Measurements from ENCODE around the gene MOAP1. TPM values are rescaled to one million over a fixed set of nuclear protein-coding genes. Genes with fewer than 3 reads are reported as not detected.
"Not testable (repeated sequence)": the region's sequence is repeated elsewhere in the genome, so short reads cannot be mapped to it uniquely, and the experiment has no call there.

Gene MOAP1
- total and polyA plus RNA-seq, 3 donors from 2014 or later: 22.4 to 25.5 (median 22.6) TPM

GRCh38 chr14:93185349-93185720 lies 638 bp upstream of the MOAP1 start:
- intact Hi-C loops (cut with DNase I; ENCODE audit: low total_unique reads): no loop called here
- H3K27me3 ChIP-seq: no peaks in the 10 kb centered on the region

GRCh38 chr14:93183596-93184317 lies 940 bp downstream of the MOAP1 start:
- intact Hi-C loops (cut with DNase I; ENCODE audit: low total_unique reads): no loop called here
- Histone ChIP-seq H3K4me3 (peak overlapping the region; percentile 95 to 98), H3K27me3 (no peaks in the 10 kb centered on the region), H3K36me3 (ENCODE audit: low read depth, missing control alignments) (no peaks in the 10 kb centered on the region), H3K4me1 (peaks cover 19% of the 10 kb centered on the region), H3K27ac (peak overlapping the region; percentile 95 to 96), H3K9me3 (no peaks in the 10 kb centered on the region)
- peak; percentile 5 for DNase-seq
- TF ChIP-seq POLR2A (IDR thresholded peaks at IDR 0.05) (no peak), CTCF (IDR thresholded peaks at IDR 0.05) (no peak)
- WGBS, 2 donors: 36 to 37% methylated on average over 15 to 17 of the region's 17 CpGs

More at GRCh38 chr14:93185349-93185720, 638 bp upstream of the MOAP1 start:
- no peaks in the 10 kb centered on the region for H3K36me3 ChIP-seq (ENCODE audit: low read depth, missing control alignments)
- TF ChIP-seq POLR2A (IDR thresholded peaks at IDR 0.05) (no peak), CTCF (IDR thresholded peaks at IDR 0.05) (no peak)
- peaks cover 19% of the 10 kb centered on the region for H3K4me1 ChIP-seq
- no peak for DNase-seq
- no peaks in the 10 kb centered on the region for H3K9me3 ChIP-seq
- H3K27ac ChIP-seq: peak overlapping the region; percentile 68 to 96
- WGBS, 2 donors: 0% methylated on average over 10 of the region's 10 CpGs
- H3K4me3 ChIP-seq: peak overlapping the region; percentile 95 to 98

GRCh38 chr14:93175492-93175891 lies 9.2 kb downstream of the MOAP1 start:
- H3K27me3 ChIP-seq: no peaks in the 10 kb centered on the region
- TF ChIP-seq CTCF (IDR thresholded peaks at IDR 0.05) (no peak), POLR2A (IDR thresholded peaks at IDR 0.05) (no peak)
- WGBS, 2 donors: 68 to 75% methylated on average over 6 of the region's 6 CpGs
- H3K4me3 ChIP-seq: no peak overlapping the region
- no peak for DNase-seq
- no peaks in the 10 kb centered on the region for H3K9me3 ChIP-seq
- no peak overlapping the region for H3K27ac ChIP-seq
- intact Hi-C loops (cut with DNase I; ENCODE audit: low total_unique reads): no loop called here
- no peaks in the 10 kb centered on the region for H3K4me1 ChIP-seq
- H3K36me3 ChIP-seq (ENCODE audit: low read depth, missing control alignments): no peaks in the 10 kb centered on the region

- DNase-seq; H3K9me3 ChIP-seq; H3K4me3 ChIP-seq; H3K27ac ChIP-seq; H3K36me3 ChIP-seq (ENCODE audit: low read depth, missing control alignments); H3K4me1 ChIP-seq; intact Hi-C loops (cut with DNase I; ENCODE audit: low total_unique reads); H3K27me3 ChIP-seq: not testable (repeated sequence)
- 83 to 87% methylated on average over 5 of the region's 5 CpGs for WGBS, 2 donors
These were observed 10.0 kb downstream of the MOAP1 start for GRCh38 chr14:93174731-93175130.

- intact Hi-C loops (cut with DNase I; ENCODE audit: low total_unique reads): no loop called here
- 41 to 43% methylated on average over 8 to 10 of the region's 10 CpGs for WGBS, 2 donors
- peak; percentile 44 for DNase-seq
- TF ChIP-seq POLR2A (IDR thresholded peaks at IDR 0.05): no peak
- Histone ChIP-seq H3K27ac (no peak overlapping the region), H3K27me3 (no peaks in the 10 kb centered on the region), H3K36me3 (ENCODE audit: low read depth, missing control alignments) (no peaks in the 10 kb centered on the region), H3K4me1 (no peaks in the 10 kb centered on the region), H3K4me3 (no peak overlapping the region), H3K9me3 (no peaks in the 10 kb centered on the region)
These were observed 10.7 kb downstream of the MOAP1 start for GRCh38 chr14:93173943-93174395.

GRCh38 chr14:93171376-93171775 lies 13.3 kb downstream of the MOAP1 start:
- no peak for DNase-seq
- intact Hi-C loops (cut with DNase I; ENCODE audit: low total_unique reads): no loop called here
- H3K4me1 ChIP-seq: no peaks in the 10 kb centered on the region
- no peak overlapping the region for H3K4me3 ChIP-seq
- no peaks in the 10 kb centered on the region for H3K9me3 ChIP-seq
- no peaks in the 10 kb centered on the region for H3K27me3 ChIP-seq
- TF ChIP-seq POLR2A (IDR thresholded peaks at IDR 0.05): no peak
- no peak for TF ChIP-seq CTCF (IDR thresholded peaks at IDR 0.05)
- no peaks in the 10 kb centered on the region for H3K36me3 ChIP-seq (ENCODE audit: low read depth, missing control alignments)
- no peak overlapping the region for H3K27ac ChIP-seq
- WGBS, 2 donors: 56 to 58% methylated on average over 4 of the region's 4 CpGs

- intact Hi-C loops (cut with DNase I; ENCODE audit: low total_unique reads): not testable (repeated sequence)
- 92% methylated on average over 20 of the region's 20 CpGs; no CpG with 5 or more reads in 1 of the 2 donors for WGBS, 2 donors
These were observed 14.6 kb downstream of the MOAP1 start for GRCh38 chr14:93170141-93170540.

GRCh38 chr14:93169619-93170018 lies 15.1 kb downstream of the MOAP1 start:
- WGBS, 2 donors: 58 to 59% methylated on average over 3 to 6 of the region's 6 CpGs
- H3K36me3 ChIP-seq (ENCODE audit: low read depth, missing control alignments); H3K27ac ChIP-seq; H3K4me1 ChIP-seq; H3K9me3 ChIP-seq; intact Hi-C loops (cut with DNase I; ENCODE audit: low total_unique reads); H3K27me3 ChIP-seq: not testable (repeated sequence)
- peak; percentile 43 for DNase-seq
- peak overlapping the region; percentile 16 to 36 for H3K4me3 ChIP-seq

More at GRCh38 chr14:93170141-93170540, 14.6 kb downstream of the MOAP1 start:
- H3K27ac ChIP-seq; H3K9me3 ChIP-seq; H3K27me3 ChIP-seq; H3K4me1 ChIP-seq; DNase-seq; H3K36me3 ChIP-seq (ENCODE audit: low read depth, missing control alignments): not testable (repeated sequence)
- peak overlapping the region; percentile 16 to 36 for H3K4me3 ChIP-seq
